Prostate gland (tissue), 2 donors: ENCODE measurements around the gene PEAK1.

Experiments
- POLR2AphosphoS5 ChIP-seq: sonication (generic); formaldehyde crosslinking; IDR thresholded peaks from one replicate; pipeline ENCODE4 v1.6.1; 2017; ENCODE audit warnings: antibody characterized with exemption
- TF ChIP-seq, protein P1 (sequence below), 4 experiments: fragments of 200-600 bp in 2 of 4; fragments of 450-650 bp in 2 of 4; sonication (generic) in 2 of 4; IDR thresholded peaks; 1 replicate in 3 of 4; 2 replicates in 1 of 4; pipeline ENCODE4 v1.5.1; 2016 to 2019; ENCODE audit warnings: antibody characterized with exemption in 4 of 4, mild to moderate bottlenecking in 2 of 4, moderate library complexity in 2 of 4

DNA sequence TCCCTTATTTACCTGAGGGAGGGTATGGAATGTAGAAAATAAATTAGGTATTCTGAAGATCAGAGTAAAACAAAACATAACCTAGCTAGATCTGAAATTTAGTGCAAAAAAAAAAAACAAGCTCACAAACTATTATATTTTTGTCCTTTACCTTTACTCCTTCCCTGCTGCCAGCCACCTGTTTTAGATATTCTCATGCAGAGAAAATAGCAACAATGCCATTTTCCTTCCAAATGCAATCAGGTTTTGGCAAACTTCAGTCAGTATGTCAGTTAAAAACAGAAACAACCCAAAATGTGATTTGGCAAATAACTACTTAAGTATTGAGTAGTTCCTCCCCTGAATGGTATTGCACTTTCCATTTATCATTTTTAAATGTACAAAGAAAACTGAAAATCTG is 35.8 kb downstream of the PEAK1 start:
- TF ChIP-seq, protein P1, sequence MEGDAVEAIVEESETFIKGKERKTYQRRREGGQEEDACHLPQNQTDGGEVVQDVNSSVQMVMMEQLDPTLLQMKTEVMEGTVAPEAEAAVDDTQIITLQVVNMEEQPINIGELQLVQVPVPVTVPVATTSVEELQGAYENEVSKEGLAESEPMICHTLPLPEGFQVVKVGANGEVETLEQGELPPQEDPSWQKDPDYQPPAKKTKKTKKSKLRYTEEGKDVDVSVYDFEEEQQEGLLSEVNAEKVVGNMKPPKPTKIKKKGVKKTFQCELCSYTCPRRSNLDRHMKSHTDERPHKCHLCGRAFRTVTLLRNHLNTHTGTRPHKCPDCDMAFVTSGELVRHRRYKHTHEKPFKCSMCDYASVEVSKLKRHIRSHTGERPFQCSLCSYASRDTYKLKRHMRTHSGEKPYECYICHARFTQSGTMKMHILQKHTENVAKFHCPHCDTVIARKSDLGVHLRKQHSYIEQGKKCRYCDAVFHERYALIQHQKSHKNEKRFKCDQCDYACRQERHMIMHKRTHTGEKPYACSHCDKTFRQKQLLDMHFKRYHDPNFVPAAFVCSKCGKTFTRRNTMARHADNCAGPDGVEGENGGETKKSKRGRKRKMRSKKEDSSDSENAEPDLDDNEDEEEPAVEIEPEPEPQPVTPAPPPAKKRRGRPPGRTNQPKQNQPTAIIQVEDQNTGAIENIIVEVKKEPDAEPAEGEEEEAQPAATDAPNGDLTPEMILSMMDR (IDR thresholded peaks at IDR 0.05) = no peak
- TF ChIP-seq POLR2AphosphoS5 = no peak
